Neutrophil (primary cell): ENCODE measurements around the gene TTC7B.
A peak's percentile ranks its signal among the peaks of the same experiment; 100 is the strongest.

Source experiments
- H3K27ac ChIP-seq: fragments of 200-600 bp; sonication (generic); 2 replicates; pipeline ENCODE4 v1.5.1; 2016; ENCODE audit warnings: mild to moderate bottlenecking, moderate library complexity
- H3K27me3 ChIP-seq: fragments of 200-600 bp; sonication (generic); 2 replicates; pipeline ENCODE4 v1.6.0; 2016; ENCODE audit warnings: mild to moderate bottlenecking
- H3K36me3 ChIP-seq: fragments of 200-600 bp; sonication (generic); 2 replicates; pipeline ENCODE4 v1.5.1; 2017
- H3K4me1 ChIP-seq, 2 experiments: fragments of 200-600 bp in 1 of 2; sonication (generic) in 1 of 2; 1 replicate in 1 of 2; 2 replicates in 1 of 2; pipeline versions ENCODE4 v1.5.1 to v1.6.1; 2013 to 2016; ENCODE audit warnings: low read depth in 1 of 2, low read length in 1 of 2, mild to moderate bottlenecking in 1 of 2, moderate library complexity in 1 of 2; ENCODE audit not compliant: control insufficient read depth in 1 of 2, insufficient read depth in 1 of 2
- H3K4me3 ChIP-seq, 2 experiments: fragments of 200-600 bp in 1 of 2; sonication (generic) in 1 of 2; 1 replicate in 1 of 2; 2 replicates in 1 of 2; pipeline ENCODE4 v1.5.1; 2013 to 2016; ENCODE audit warnings: low read depth in 1 of 2, low read length in 1 of 2, mild to moderate bottlenecking in 1 of 2, moderate library complexity in 1 of 2
- H3K9me3 ChIP-seq: fragments of 200-600 bp; sonication (generic); 2 replicates; pipeline ENCODE4 v1.5.1; 2016
- TF ChIP-seq, protein P1 (sequence below): fragments of 200-600 bp; sonication (generic); IDR thresholded peaks from 2 replicates; pipeline ENCODE4 v1.5.1; 2016; ENCODE audit warnings: antibody characterized with exemption

TTC7B gene

GRCh38 chr14:90674043-90674670 is 142.1 kb downstream of the TTC7B start:
- TF ChIP-seq, protein P1, sequence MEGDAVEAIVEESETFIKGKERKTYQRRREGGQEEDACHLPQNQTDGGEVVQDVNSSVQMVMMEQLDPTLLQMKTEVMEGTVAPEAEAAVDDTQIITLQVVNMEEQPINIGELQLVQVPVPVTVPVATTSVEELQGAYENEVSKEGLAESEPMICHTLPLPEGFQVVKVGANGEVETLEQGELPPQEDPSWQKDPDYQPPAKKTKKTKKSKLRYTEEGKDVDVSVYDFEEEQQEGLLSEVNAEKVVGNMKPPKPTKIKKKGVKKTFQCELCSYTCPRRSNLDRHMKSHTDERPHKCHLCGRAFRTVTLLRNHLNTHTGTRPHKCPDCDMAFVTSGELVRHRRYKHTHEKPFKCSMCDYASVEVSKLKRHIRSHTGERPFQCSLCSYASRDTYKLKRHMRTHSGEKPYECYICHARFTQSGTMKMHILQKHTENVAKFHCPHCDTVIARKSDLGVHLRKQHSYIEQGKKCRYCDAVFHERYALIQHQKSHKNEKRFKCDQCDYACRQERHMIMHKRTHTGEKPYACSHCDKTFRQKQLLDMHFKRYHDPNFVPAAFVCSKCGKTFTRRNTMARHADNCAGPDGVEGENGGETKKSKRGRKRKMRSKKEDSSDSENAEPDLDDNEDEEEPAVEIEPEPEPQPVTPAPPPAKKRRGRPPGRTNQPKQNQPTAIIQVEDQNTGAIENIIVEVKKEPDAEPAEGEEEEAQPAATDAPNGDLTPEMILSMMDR: no peak
- no peaks in the 10 kb centered on the region for H3K9me3 ChIP-seq
- peaks cover 17 to 27% of the 10 kb centered on the region in 2 experiments for H3K4me1 ChIP-seq
- H3K36me3 ChIP-seq: peaks cover 34% of the 10 kb centered on the region
- H3K27me3 ChIP-seq: no peaks in the 10 kb centered on the region
- H3K27ac ChIP-seq: peak overlapping the region; percentile 51
- peak overlapping the region in 1 of 2 experiments; percentile 6 for H3K4me3 ChIP-seq

DNA sequence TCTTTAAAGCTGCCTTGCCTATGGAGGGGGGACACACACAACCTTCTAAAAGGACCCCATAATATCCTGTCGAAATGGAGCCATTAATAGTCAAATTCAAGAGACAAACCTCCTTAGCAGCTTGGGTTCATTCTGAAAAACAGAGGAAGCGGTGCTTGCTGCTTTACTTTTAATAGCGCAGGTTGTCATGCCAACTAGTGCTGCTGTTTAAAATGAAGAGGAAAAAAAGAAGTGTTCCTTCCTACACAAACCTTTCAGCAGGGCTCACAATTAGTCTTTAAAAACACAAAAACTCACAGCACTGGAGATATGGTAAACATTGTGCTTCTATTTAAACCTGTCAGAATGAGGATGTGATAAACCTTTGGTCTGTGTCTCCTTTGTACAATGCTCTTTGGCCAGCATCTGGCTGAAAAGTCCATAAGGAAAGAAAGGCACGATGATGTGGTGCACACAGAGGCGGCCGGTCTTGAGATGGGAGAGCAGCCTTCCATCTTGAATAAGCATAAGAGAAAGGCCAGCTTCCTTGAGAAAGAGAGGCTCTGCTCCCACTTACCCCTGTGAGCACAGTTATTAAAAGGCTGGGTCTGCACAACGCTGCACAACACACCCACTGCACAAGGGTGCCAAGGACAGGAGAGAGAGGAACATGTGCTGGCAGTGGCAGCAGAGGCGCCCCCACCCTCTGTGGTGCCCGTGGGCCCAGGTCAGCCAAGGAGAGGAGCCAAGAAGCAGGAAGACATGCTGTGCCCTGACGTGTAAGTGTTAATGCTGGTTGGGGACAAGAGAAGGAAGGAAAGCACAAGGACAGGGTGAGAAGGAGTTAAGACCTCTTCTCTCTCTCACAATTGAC is 144.6 kb downstream of the TTC7B start:
- TF ChIP-seq, protein P1: no peak
- Histone ChIP-seq H3K27me3 (no peaks in the 10 kb centered on the region), H3K36me3 (peaks cover 30% of the 10 kb centered on the region), H3K9me3 (no peaks in the 10 kb centered on the region), H3K27ac (no peak overlapping the region), H3K4me3 (no peak overlapping the region), H3K4me1 (peaks cover 36 to 52% of the 10 kb centered on the region in 2 experiments)

DNA sequence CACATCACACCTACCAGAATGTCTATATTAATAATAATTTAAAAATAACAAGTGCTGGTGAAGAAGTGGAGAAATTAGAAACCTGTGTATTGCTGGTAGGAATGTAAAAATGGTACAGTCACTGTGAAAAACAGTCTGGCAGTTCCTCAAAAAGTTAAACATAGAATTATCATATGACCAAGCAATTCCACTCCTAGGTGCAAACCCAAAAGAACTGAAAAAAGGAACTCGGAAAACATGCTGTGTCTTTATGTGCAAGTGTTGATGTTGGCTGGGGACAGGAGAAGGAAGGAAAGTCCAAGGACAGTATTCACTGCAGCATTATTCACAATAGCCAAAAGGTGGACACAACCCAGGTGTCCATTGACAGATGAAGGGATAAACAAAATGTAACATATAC is 146.5 kb downstream of the TTC7B start:
- H3K36me3 ChIP-seq: peaks cover 15% of the 10 kb centered on the region
- TF ChIP-seq, protein P1: no peak
- H3K27me3 ChIP-seq: no peaks in the 10 kb centered on the region
- no peaks in the 10 kb centered on the region for H3K9me3 ChIP-seq
- H3K4me1 ChIP-seq: peaks cover 35 to 51% of the 10 kb centered on the region in 2 experiments
- peak overlapping the region; percentile 40 for H3K27ac ChIP-seq
- no peak overlapping the region for H3K4me3 ChIP-seq

DNA sequence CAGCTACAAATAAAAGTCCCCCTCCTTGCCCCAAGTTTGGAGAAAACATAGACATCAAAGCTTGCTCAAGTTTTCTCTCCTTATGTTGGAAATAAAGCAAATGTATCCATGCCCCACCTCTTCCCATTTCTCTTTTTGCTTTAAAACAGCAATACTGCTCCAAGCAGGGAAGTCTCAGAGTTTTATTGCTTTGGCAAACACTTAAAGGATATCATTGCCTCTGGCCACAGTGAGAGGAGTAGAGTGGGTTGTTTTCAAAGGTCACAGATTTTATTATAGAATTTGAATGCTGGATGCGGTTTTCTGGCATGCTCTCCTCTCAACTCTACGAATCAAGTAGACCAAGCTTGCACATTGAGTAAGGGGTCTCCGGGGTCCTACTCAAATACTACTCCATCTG is 149.7 kb downstream of the TTC7B start:
- Histone ChIP-seq H3K27ac (no peak overlapping the region), H3K27me3 (no peaks in the 10 kb centered on the region), H3K4me1 (peaks cover 19 to 34% of the 10 kb centered on the region in 2 experiments), H3K36me3 (peaks cover 10% of the 10 kb centered on the region), H3K9me3 (no peaks in the 10 kb centered on the region), H3K4me3 (no peak overlapping the region)
- TF ChIP-seq, protein P1: no peak

GRCh38 chr14:90665321-90666000 is 150.8 kb downstream of the TTC7B start:
- H3K4me3 ChIP-seq: no peak overlapping the region
- peaks cover 19 to 34% of the 10 kb centered on the region in 2 experiments for H3K4me1 ChIP-seq
- no peaks in the 10 kb centered on the region for H3K9me3 ChIP-seq
- H3K36me3 ChIP-seq: no peaks in the 10 kb centered on the region
- no peaks in the 10 kb centered on the region for H3K27me3 ChIP-seq
- no peak overlapping the region for H3K27ac ChIP-seq
- TF ChIP-seq, protein P1: no peak
